ENCODE results near the gene PHYKPL. TPM values are rescaled to one million over a fixed set of nuclear protein-coding genes. Genes with fewer than 3 reads are reported as not detected.
"Not testable (repeated sequence)": the region's sequence is repeated elsewhere in the genome, so short reads cannot be mapped to it uniquely, and the experiment has no call there.

The PHYKPL gene
- total and polyA plus RNA-seq, 8 donors = 71.9 to 155 (median 133) TPM

DNA sequence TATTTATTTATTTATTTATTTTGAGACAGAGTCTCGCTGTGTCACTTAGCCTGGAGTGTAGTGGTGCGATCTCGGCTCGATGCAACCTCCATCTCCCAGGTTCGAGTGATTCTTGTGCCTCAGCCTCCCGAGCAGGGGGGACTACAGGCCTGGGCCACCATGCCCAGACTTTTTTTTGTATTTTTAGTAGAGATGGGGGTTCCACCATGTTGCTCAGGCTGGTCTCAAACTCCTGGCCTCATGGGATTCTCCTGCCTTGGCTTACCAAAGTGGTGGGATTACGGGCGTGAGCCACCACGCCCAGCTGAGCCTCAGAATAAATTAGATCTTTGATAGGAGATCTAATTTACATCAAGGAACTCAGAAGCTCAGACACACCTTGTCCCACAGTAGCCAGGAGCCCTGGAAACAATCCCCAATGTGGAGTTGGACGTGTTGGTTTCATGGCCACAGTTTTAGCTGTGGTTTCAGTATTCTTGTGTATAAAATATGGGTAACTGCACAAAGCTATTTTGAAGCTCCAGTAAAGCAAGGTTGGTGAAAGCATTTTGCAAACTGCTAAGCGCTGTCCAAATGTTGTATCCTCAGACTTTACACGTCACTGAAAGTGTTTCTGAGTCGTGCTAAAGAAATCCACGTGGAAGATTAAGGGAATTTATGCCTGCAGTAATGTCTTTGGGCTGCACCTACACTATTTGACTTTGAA lies 31.2 kb downstream of the PHYKPL start:
- Histone ChIP-seq H3K36me3 (peaks cover 0 to 5% of the 10 kb centered on the region in 2 donors), H3K4me3 (no peak overlapping the region), H3K27me3 (no peaks in the 10 kb centered on the region), H3K9me3 (no peaks in the 10 kb centered on the region), H3K27ac (no peak overlapping the region), H3K4me1 (peaks cover 8 to 29% of the 10 kb centered on the region in 2 donors)
- DNase-seq (no peak), ATAC-seq (no peak)
- no peak for TF ChIP-seq CTCF (IDR thresholded peaks at IDR 0.05)
- intact Hi-C loops (cut with DNase I) = no loop called here

DNA sequence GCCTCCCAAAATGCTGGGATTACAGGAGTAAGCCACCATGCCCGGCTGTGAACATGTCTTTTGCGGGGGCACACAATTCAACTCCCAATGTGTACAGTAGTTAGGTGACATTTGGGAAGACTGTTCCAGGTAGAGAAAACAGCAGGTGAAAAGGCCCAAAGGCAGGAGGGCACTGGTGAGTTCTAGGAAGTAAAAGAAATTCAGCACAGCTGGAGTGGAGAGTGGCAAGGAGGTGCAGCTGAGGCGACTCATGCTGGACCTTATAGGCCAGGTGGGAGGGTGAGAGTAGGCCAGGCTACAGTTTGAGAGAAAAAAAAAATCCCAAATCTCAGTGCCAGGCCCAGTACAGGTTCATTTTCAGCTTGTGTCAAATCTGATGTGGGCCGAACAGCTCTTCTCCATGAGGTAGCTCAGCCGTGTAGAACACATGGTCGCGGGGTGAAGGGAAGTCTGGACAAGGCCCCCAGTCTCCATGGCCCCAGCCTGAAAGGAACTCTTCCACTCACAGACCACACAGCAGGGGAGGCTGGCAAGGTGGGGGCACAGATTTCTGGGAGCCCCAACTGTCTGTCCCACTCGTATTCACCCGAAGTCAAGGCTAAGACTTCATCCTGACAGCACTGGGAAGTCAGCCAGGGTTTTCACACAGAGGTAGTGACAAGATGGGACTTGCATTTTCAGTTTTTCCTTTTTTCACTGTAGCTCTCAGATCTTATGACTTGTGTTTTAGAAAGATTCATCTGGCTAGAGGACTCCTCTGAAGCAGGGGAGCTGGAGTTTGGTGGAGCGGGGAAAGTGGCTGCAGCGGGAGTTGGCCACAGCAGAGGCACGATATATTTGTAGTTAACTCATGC lies 32.8 kb downstream of the PHYKPL start:
- Histone ChIP-seq H3K4me3 (no peak overlapping the region), H3K36me3 (no peaks in the 10 kb centered on the region), H3K4me1 (peaks cover 0 to 19% of the 10 kb centered on the region in 2 donors), H3K27ac (no peak overlapping the region), H3K9me3 (no peaks in the 10 kb centered on the region), H3K27me3 (peaks cover 0 to 7% of the 10 kb centered on the region in 2 donors)
- TF ChIP-seq CTCF (IDR thresholded peaks at IDR 0.05) = no peak
- DNase-seq (no peak), ATAC-seq (no peak)
- intact Hi-C loops (cut with DNase I) = no loop called here

GRCh38 chr5:178198706-178199105 lies 33.9 kb downstream of the PHYKPL start:
- H3K4me3 ChIP-seq = no peak overlapping the region
- no peaks in the 10 kb centered on the region for H3K36me3 ChIP-seq
- H3K9me3 ChIP-seq = no peaks in the 10 kb centered on the region
- peaks cover 0 to 14% of the 10 kb centered on the region in 2 donors for H3K27me3 ChIP-seq
- no peak overlapping the region for H3K27ac ChIP-seq
- ATAC-seq = no peak
- intact Hi-C loops (cut with DNase I) = no loop called here
- no peak for DNase-seq
- TF ChIP-seq CTCF (IDR thresholded peaks at IDR 0.05) = no peak
- H3K4me1 ChIP-seq = peaks cover 0 to 16% of the 10 kb centered on the region in 2 donors

- peaks cover 0 to 14% of the 10 kb centered on the region in 2 donors for H3K4me1 ChIP-seq
- DNase-seq = not testable (repeated sequence)
Measured at GRCh38 chr5:178198151-178198550, 34.5 kb downstream of the PHYKPL start.

GRCh38 chr5:178196986-178197385 lies 35.6 kb downstream of the PHYKPL start:
- H3K36me3 ChIP-seq = no peaks in the 10 kb centered on the region
- H3K4me1 ChIP-seq = peaks cover 0 to 8% of the 10 kb centered on the region in 2 donors
- intact Hi-C loops (cut with DNase I) = no loop called here
- no peaks in the 10 kb centered on the region for H3K9me3 ChIP-seq
- peaks cover 0 to 21% of the 10 kb centered on the region in 2 donors for H3K27me3 ChIP-seq
- DNase-seq = no peak
- ATAC-seq = peak; percentile 58
- peak in 1 of 2 donors; percentile 29 for TF ChIP-seq CTCF (IDR thresholded peaks at IDR 0.05)
- H3K27ac ChIP-seq = no peak overlapping the region
- H3K4me3 ChIP-seq = no peak overlapping the region

More at GRCh38 chr5:178198151-178198550, 34.5 kb downstream of the PHYKPL start:
- H3K36me3 ChIP-seq; H3K4me3 ChIP-seq; ATAC-seq; H3K9me3 ChIP-seq; intact Hi-C loops (cut with DNase I); H3K27ac ChIP-seq: not testable (repeated sequence)
- peaks cover 0 to 19% of the 10 kb centered on the region in 2 donors for H3K27me3 ChIP-seq
